ENCODE results near the gene MDGA2. TPM values are rescaled to one million over a fixed set of nuclear protein-coding genes. Genes with fewer than 3 reads are reported as not detected.

Gene MDGA2
- polyA plus RNA-seq, 1 of the 3 experiments (the other 2 are of a cell fraction), result not detected

- DNase-seq, result no peak
- Histone ChIP-seq H2AFZ (ENCODE audit: low read depth) (no peak overlapping the region), H3K4me1 (ENCODE audit: control insufficient read depth in 1 of 2, insufficient read depth in 2 of 2, low read depth in 1 of 2, low read length in 1 of 2) (no peaks in the 10 kb centered on the region), H3K9ac (no peak overlapping the region), H3K9me3 (no peaks in the 10 kb centered on the region), H3K27me3 (ENCODE audit: insufficient read depth) (no peaks in the 10 kb centered on the region), H4K20me1 (ENCODE audit: insufficient read depth) (no peaks in the 10 kb centered on the region), H3K9me2 (no peaks in the 10 kb centered on the region), H3K27ac (ENCODE audit: low read depth in 2 of 2, low read length in 1 of 2) (no peak overlapping the region), H3K36me3 (replicated peaks in 1 of 2; ENCODE audit: control insufficient read depth in 1 of 2, insufficient read depth in 2 of 2, low read length in 1 of 2) (no peaks in the 10 kb centered on the region), H3F3A (replicated peaks; ENCODE audit: insufficient read depth) (no peaks in the 10 kb centered on the region), H3K4me2 (no peak overlapping the region), H3K79me2 (ENCODE audit: insufficient read depth) (no peaks in the 10 kb centered on the region), H3K4me3 (ENCODE audit: low read depth in 2 of 2, low read length in 1 of 2) (no peak overlapping the region)
- POLR2A ChIA-PET, result no interaction called here
- TF ChIP-seq SIN3A (IDR thresholded peaks at IDR 0.05; ENCODE audit: borderline replicate concordance, low read depth, low read length) (no peak), FOXJ3 (CRISPR knock-in tag; IDR thresholded peaks at IDR 0.05) (no peak), YY1 (IDR thresholded peaks at IDR 0.05; ENCODE audit: low read depth) (no peak), POLR2AphosphoS5 (IDR thresholded peaks at IDR 0.05; ENCODE audit: low read depth, low read length) (no peak), TAF1 (IDR thresholded peaks at IDR 0.05; ENCODE audit: borderline replicate concordance, low read depth, low read length) (no peak), MEF2A (IDR thresholded peaks at IDR 0.05; ENCODE audit: borderline replicate concordance, low read depth) (no peak), TCF12 (IDR thresholded peaks at IDR 0.05) (no peak), NFIC (IDR thresholded peaks at IDR 0.05; ENCODE audit: borderline replicate concordance) (no peak), EZH2phosphoT487 (IDR thresholded peaks at IDR 0.05; ENCODE audit: borderline replicate concordance, low read depth) (no peak), FOXM1 (IDR thresholded peaks at IDR 0.05; ENCODE audit: low read depth) (no peak), RFX5 (IDR thresholded peaks at IDR 0.05; ENCODE audit: low read length) (no peak), RAD21 (IDR thresholded peaks at IDR 0.05; ENCODE audit: low read length) (no peak)
- TF ChIP-seq, protein P1, sequence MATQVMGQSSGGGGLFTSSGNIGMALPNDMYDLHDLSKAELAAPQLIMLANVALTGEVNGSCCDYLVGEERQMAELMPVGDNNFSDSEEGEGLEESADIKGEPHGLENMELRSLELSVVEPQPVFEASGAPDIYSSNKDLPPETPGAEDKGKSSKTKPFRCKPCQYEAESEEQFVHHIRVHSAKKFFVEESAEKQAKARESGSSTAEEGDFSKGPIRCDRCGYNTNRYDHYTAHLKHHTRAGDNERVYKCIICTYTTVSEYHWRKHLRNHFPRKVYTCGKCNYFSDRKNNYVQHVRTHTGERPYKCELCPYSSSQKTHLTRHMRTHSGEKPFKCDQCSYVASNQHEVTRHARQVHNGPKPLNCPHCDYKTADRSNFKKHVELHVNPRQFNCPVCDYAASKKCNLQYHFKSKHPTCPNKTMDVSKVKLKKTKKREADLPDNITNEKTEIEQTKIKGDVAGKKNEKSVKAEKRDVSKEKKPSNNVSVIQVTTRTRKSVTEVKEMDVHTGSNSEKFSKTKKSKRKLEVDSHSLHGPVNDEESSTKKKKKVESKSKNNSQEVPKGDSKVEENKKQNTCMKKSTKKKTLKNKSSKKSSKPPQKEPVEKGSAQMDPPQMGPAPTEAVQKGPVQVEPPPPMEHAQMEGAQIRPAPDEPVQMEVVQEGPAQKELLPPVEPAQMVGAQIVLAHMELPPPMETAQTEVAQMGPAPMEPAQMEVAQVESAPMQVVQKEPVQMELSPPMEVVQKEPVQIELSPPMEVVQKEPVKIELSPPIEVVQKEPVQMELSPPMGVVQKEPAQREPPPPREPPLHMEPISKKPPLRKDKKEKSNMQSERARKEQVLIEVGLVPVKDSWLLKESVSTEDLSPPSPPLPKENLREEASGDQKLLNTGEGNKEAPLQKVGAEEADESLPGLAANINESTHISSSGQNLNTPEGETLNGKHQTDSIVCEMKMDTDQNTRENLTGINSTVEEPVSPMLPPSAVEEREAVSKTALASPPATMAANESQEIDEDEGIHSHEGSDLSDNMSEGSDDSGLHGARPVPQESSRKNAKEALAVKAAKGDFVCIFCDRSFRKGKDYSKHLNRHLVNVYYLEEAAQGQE (IDR thresholded peaks at IDR 0.05; ENCODE audit: low read depth, low read length), result no peak
- CTCF ChIA-PET, result interaction anchor here (1.6 kb wide), 1 partner anchor 23 kb away, joined by 4 read pairs; no protein-coding TSS in a partner anchor
- WGBS (ENCODE audit: low lambda C conversion rate), result 0% methylated on average over 3 of the region's 3 CpGs
These were observed 374.6 kb downstream of the MDGA2 start for GRCh38 chr14:47300796-47301195.

- Histone ChIP-seq H3K27me3 (ENCODE audit: insufficient read depth) (no peaks in the 10 kb centered on the region), H4K20me1 (ENCODE audit: insufficient read depth) (no peaks in the 10 kb centered on the region), H3K9me3 (no peaks in the 10 kb centered on the region), H3K4me2 (no peak overlapping the region), H3K79me2 (ENCODE audit: insufficient read depth) (no peaks in the 10 kb centered on the region), H3K9me2 (no peaks in the 10 kb centered on the region), H3K36me3 (replicated peaks in 1 of 2; ENCODE audit: control insufficient read depth in 1 of 2, insufficient read depth in 2 of 2, low read length in 1 of 2) (no peaks in the 10 kb centered on the region), H3K4me1 (ENCODE audit: control insufficient read depth in 1 of 2, insufficient read depth in 2 of 2, low read depth in 1 of 2, low read length in 1 of 2) (no peaks in the 10 kb centered on the region), H2AFZ (ENCODE audit: low read depth) (no peak overlapping the region), H3K9ac (no peak overlapping the region), H3F3A (replicated peaks; ENCODE audit: insufficient read depth) (no peaks in the 10 kb centered on the region), H3K27ac (ENCODE audit: low read depth in 2 of 2, low read length in 1 of 2) (no peak overlapping the region), H3K4me3 (ENCODE audit: low read depth in 2 of 2, low read length in 1 of 2) (no peak overlapping the region)
- no peak for DNase-seq
- CTCF ChIA-PET, result no interaction called here
- 0% methylated on average over 1 of the region's 1 CpG for WGBS (ENCODE audit: low lambda C conversion rate)
- POLR2A ChIA-PET, result no interaction called here
- TF ChIP-seq POLR2AphosphoS5 (IDR thresholded peaks at IDR 0.05; ENCODE audit: low read depth, low read length) (no peak), TEAD4 (IDR thresholded peaks at IDR 0.05; ENCODE audit: borderline replicate concordance, insufficient read depth) (no peak), YY1 (IDR thresholded peaks at IDR 0.05; ENCODE audit: low read depth) (no peak), SMC3 (IDR thresholded peaks at IDR 0.05; ENCODE audit: low read depth, low read length) (no peak), EZH2phosphoT487 (IDR thresholded peaks at IDR 0.05; ENCODE audit: borderline replicate concordance, low read depth) (no peak), JUND (IDR thresholded peaks at IDR 0.05) (no peak), MEF2A (IDR thresholded peaks at IDR 0.05; ENCODE audit: borderline replicate concordance, low read depth) (no peak), RFX5 (IDR thresholded peaks at IDR 0.05; ENCODE audit: low read length) (no peak), EP300 (IDR thresholded peaks at IDR 0.05; ENCODE audit: borderline replicate concordance in 1 of 2, low read depth in 1 of 2, low read length in 1 of 2) (no peak), RXRA (IDR thresholded peaks at IDR 0.05; ENCODE audit: borderline replicate concordance, low read depth) (no peak), MXI1 (IDR thresholded peaks at IDR 0.05; ENCODE audit: low read depth, low read length) (no peak), TCF12 (IDR thresholded peaks at IDR 0.05) (no peak), PBX3 (IDR thresholded peaks at IDR 0.05) (no peak), GATA2 (CRISPR knock-in tag; IDR thresholded peaks at IDR 0.05) (no peak)
- TF ChIP-seq, protein P2, sequence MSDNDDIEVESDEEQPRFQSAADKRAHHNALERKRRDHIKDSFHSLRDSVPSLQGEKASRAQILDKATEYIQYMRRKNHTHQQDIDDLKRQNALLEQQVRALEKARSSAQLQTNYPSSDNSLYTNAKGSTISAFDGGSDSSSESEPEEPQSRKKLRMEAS (IDR thresholded peaks at IDR 0.05; ENCODE audit: low read depth), result no peak
These were observed 378.0 kb downstream of the MDGA2 start for GRCh38 chr14:47297374-47297773.

All from SK-N-SH (cell line).